Measurements from ENCODE around the gene KIF26B.

GRCh38 chr1:245614476-245614875, 459.7 kb downstream of the KIF26B start:
- TF ChIP-seq ZC3H10 (CRISPR knock-in tag; IDR thresholded peaks at IDR 0.05) (no peak), RARB (CRISPR knock-in tag; IDR thresholded peaks at IDR 0.05) (no peak), CREB5 (CRISPR knock-in tag; IDR thresholded peaks at IDR 0.05; ENCODE audit: low read depth) (no peak)

Measured in SK-N-SH treated with all-trans-retinoic acid at 6 μM for 48 hours (cell line).